LNCaP clone FGC (cell line): ENCODE results near the gene ANKMY2.
"Not testable (repeated sequence)": the region's sequence is repeated elsewhere in the genome, so short reads cannot be mapped to it uniquely, and the experiment has no call there.

Experiments
- DNase-seq: peaks from one replicate; pipeline ENCODE4 v3.0.0-alpha.2; 2011; ENCODE audit warnings: low read depth
- H3K4me3 ChIP-seq: 2 replicates; pipeline ENCODE4 v1.5.1; 2011; ENCODE audit warnings: mild to moderate bottlenecking, low read depth, low read length, control low read depth
- CTCF ChIP-seq: IDR thresholded peaks from 2 replicates; pipeline ENCODE4 v1.5.1; 2012; ENCODE audit warnings: mild to moderate bottlenecking; ENCODE audit not compliant: control insufficient read depth, insufficient read depth; ENCODE audit errors: extremely low read depth

ANKMY2 gene

GRCh38 chr7:16606704-16607103 lies 38.9 kb downstream of the ANKMY2 start:
- no peak for TF ChIP-seq CTCF
- no peak overlapping the region for H3K4me3 ChIP-seq
- DNase-seq, result no peak

GRCh38 chr7:16604054-16604453 lies 41.5 kb downstream of the ANKMY2 start:
- peak; percentile 27 for TF ChIP-seq CTCF
- DNase-seq, result no peak
- no peak overlapping the region for H3K4me3 ChIP-seq

- DNase-seq, result no peak
- TF ChIP-seq CTCF, result no peak
These were observed 41.9 kb downstream of the ANKMY2 start for GRCh38 chr7:16603633-16604032.

GRCh38 chr7:16599860-16600259 lies 45.7 kb downstream of the ANKMY2 start:
- no peak for TF ChIP-seq CTCF
- peak; percentile 54 for DNase-seq
- H3K4me3 ChIP-seq, result no peak overlapping the region

More at GRCh38 chr7:16603633-16604032, 41.9 kb downstream of the ANKMY2 start:
- no peak overlapping the region for H3K4me3 ChIP-seq

GRCh38 chr7:16598015-16598414 lies 47.5 kb downstream of the ANKMY2 start:
- no peak for DNase-seq
- H3K4me3 ChIP-seq, result no peak overlapping the region
- TF ChIP-seq CTCF, result no peak

GRCh38 chr7:16595596-16595995 lies 50.0 kb downstream of the ANKMY2 start:
- not testable (repeated sequence) for DNase-seq

GRCh38 chr7:16594676-16595075 lies 50.9 kb downstream of the ANKMY2 start:
- TF ChIP-seq CTCF, result no peak
- no peak for DNase-seq

More at GRCh38 chr7:16595596-16595995, 50.0 kb downstream of the ANKMY2 start:
- not testable (repeated sequence) for H3K4me3 ChIP-seq

More at GRCh38 chr7:16594676-16595075, 50.9 kb downstream of the ANKMY2 start:
- no peak overlapping the region for H3K4me3 ChIP-seq
